ENCODE data around the gene ATE1. TPM values are rescaled to one million over a fixed set of nuclear protein-coding genes. Genes with fewer than 3 reads are reported as not detected.
"Not testable (repeated sequence)": the region's sequence is repeated elsewhere in the genome, so short reads cannot be mapped to it uniquely, and the experiment has no call there.

The ATE1 gene
- total and polyA plus RNA-seq, 2 donors (not counting 1 experiment from before 2014, with no cell fraction given): 8.2 to 32.0 TPM

DNA sequence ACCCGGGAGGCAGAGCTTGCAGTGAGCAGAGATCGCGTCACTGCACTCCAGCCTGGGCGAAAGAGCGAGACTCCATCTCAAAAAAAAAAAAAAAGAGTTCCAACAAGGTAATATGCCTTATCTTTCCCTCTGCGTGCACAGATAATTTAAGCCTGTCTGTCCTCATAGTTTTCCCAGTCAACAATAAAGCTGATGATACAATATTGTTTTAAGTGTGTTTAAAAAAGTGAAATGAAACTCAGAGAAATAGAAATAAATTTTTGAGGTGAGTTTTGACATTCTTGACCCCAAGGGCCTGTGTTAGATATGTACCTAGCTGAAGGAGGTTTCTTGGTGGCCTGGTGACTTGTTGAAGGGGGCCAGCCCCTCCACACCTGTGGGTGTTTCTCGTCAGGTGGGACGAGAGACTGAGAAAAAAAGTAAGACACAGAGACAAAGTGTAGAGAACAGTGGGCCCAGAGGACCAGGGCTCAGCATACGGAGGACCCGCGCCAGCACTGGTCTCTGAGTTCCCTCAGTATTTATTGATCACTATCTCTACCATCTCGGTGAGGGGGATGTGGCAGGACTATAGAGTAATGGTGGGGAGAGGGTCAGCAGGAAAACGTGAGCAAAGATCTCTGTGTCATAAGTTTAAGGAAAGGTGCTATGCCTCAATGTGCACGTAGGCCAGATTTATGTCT is 1.9 kb upstream of the ATE1 start:
- H3K9ac ChIP-seq (ENCODE audit: low read length); ATAC-seq (ENCODE audit: low read depth); H4K20me1 ChIP-seq (ENCODE audit: control insufficient read depth, insufficient read depth, low read length, poor library complexity, severe bottlenecking); H3K4me2 ChIP-seq (replicated peaks; ENCODE audit: low read depth, low read length, poor library complexity, severe bottlenecking); H3K36me3 ChIP-seq (replicated peaks in 1 of 2; ENCODE audit: control extremely low read depth in 1 of 2, control insufficient read depth in 1 of 2, extremely low read depth in 1 of 2, insufficient read depth in 2 of 2, low read length in 1 of 2); H3K9me3 Mint-ChIP-seq (ENCODE audit: insufficient read depth); DNase-seq; H2AFZ ChIP-seq (ENCODE audit: insufficient read depth, low read depth, low read length, poor library complexity, severe bottlenecking); H3K27me3 ChIP-seq (replicated peaks in 1 of 4; ENCODE audit: control extremely low read depth in 1 of 4, control insufficient read depth in 3 of 4, insufficient read depth in 4 of 4, low read length in 3 of 4); CTCF ChIA-PET; H3K27ac ChIP-seq (ENCODE audit: low read length in 2 of 2); H3K9me3 ChIP-seq (ENCODE audit: control extremely low read depth in 1 of 3, control insufficient read depth in 2 of 3, insufficient read depth in 1 of 3, low read length in 2 of 3); H3K4me3 ChIP-seq (ENCODE audit: control extremely low read depth in 1 of 5, extremely low read depth in 1 of 5, insufficient read depth in 1 of 5, low read depth in 2 of 5, low read length in 4 of 5); H3K27me3 Mint-ChIP-seq: not testable (repeated sequence)
- Histone ChIP-seq H3K4me1 (ENCODE audit: control insufficient read depth in 2 of 2, insufficient read depth in 2 of 2, low read length in 2 of 2) (peaks cover 10 to 16% of the 10 kb centered on the region in 2 donors), H3K79me2 (ENCODE audit: control insufficient read depth, insufficient read depth, low read length) (peaks cover 37% of the 10 kb centered on the region)
- WGBS (ENCODE audit: insufficient coverage): 94% methylated on average over 3 of the region's 14 CpGs
- POLR2A ChIA-PET: interaction anchor here (0.6 kb wide), 1 partner anchor 92 kb away, joined by 5 read pairs; no protein-coding TSS in a partner anchor
- intact Hi-C loops (cut with micrococcal nuclease): loop anchor here (2.0 to 5.0 kb wide), 3 partner anchors 445 to 1223 kb away; partner anchors contain the start of genes ACADSB, BUB3, IKZF5 and PLEKHA1
- H3K27ac Mint-ChIP-seq: peak overlapping the region; percentile 22
- H3K4me3 Mint-ChIP-seq: peak overlapping the region; percentile 57
- H3K4me1 Mint-ChIP-seq: peaks cover 19% of the 10 kb centered on the region

GRCh38 chr10:121928528-121928884 is 675 bp upstream of the ATE1 start:
- Histone ChIP-seq H3K4me2 (replicated peaks; ENCODE audit: low read depth, low read length, poor library complexity, severe bottlenecking) (peak overlapping the region; percentile 90), H2AFZ (ENCODE audit: insufficient read depth, low read depth, low read length, poor library complexity, severe bottlenecking) (peak overlapping the region; percentile 99), H3K27me3 (replicated peaks in 1 of 4; ENCODE audit: control extremely low read depth in 1 of 4, control insufficient read depth in 3 of 4, insufficient read depth in 4 of 4, low read length in 3 of 4) (no peaks in the 10 kb centered on the region), H3K9me3 (ENCODE audit: control extremely low read depth in 1 of 3, control insufficient read depth in 2 of 3, insufficient read depth in 1 of 3, low read length in 2 of 3) (no peaks in the 10 kb centered on the region), H3K9ac (ENCODE audit: low read length) (peak overlapping the region; percentile 99), H3K79me2 (ENCODE audit: control insufficient read depth, insufficient read depth, low read length) (peaks cover 37% of the 10 kb centered on the region), H3K27ac (ENCODE audit: low read length in 2 of 2) (peak overlapping the region; percentile 96 to 97), H3K36me3 (replicated peaks in 1 of 2; ENCODE audit: control extremely low read depth in 1 of 2, control insufficient read depth in 1 of 2, extremely low read depth in 1 of 2, insufficient read depth in 2 of 2, low read length in 1 of 2) (no peaks in the 10 kb centered on the region), H3K4me1 (ENCODE audit: control insufficient read depth in 2 of 2, insufficient read depth in 2 of 2, low read length in 2 of 2) (peaks cover 10 to 16% of the 10 kb centered on the region in 2 donors), H3K4me3 (ENCODE audit: control extremely low read depth in 1 of 5, extremely low read depth in 1 of 5, insufficient read depth in 1 of 5, low read depth in 2 of 5, low read length in 4 of 5) (peak overlapping the region; percentile 64 to 99 (median 82)), H4K20me1 (ENCODE audit: control insufficient read depth, insufficient read depth, low read length, poor library complexity, severe bottlenecking) (no peaks in the 10 kb centered on the region)
- Mint-ChIP-seq H3K4me3 (peak overlapping the region; percentile 96), H3K27ac (peak overlapping the region; percentile 89), H3K4me1 (peaks cover 19% of the 10 kb centered on the region), H3K9me3 (ENCODE audit: insufficient read depth) (no peaks in the 10 kb centered on the region), H3K27me3 (no peaks in the 10 kb centered on the region)
- DNase-seq (no peak), ATAC-seq (ENCODE audit: low read depth) (no peak)
- intact Hi-C loops (cut with micrococcal nuclease): loop anchor here (1.0 to 5.0 kb wide), 5 partner anchors 47 to 1224 kb away; partner anchors contain the start of genes ACADSB, BUB3, IKZF5 and NSMCE4A
- TF ChIP-seq EZH2 (IDR thresholded peaks at IDR 0.05; ENCODE audit: borderline replicate concordance, insufficient read depth, low read depth, low read length, poor library complexity, severe bottlenecking): no peak
- TF ChIP-seq, protein P1, sequence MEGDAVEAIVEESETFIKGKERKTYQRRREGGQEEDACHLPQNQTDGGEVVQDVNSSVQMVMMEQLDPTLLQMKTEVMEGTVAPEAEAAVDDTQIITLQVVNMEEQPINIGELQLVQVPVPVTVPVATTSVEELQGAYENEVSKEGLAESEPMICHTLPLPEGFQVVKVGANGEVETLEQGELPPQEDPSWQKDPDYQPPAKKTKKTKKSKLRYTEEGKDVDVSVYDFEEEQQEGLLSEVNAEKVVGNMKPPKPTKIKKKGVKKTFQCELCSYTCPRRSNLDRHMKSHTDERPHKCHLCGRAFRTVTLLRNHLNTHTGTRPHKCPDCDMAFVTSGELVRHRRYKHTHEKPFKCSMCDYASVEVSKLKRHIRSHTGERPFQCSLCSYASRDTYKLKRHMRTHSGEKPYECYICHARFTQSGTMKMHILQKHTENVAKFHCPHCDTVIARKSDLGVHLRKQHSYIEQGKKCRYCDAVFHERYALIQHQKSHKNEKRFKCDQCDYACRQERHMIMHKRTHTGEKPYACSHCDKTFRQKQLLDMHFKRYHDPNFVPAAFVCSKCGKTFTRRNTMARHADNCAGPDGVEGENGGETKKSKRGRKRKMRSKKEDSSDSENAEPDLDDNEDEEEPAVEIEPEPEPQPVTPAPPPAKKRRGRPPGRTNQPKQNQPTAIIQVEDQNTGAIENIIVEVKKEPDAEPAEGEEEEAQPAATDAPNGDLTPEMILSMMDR (IDR thresholded peaks at IDR 0.05): no peak
- ChIA-PET POLR2A (interaction anchor here (1.2 to 2.0 kb wide), 2 partner anchors 47 to 1080 kb away, joined by 3 to 7 read pairs; partner anchors contain the start of gene NSMCE4A), CTCF (interaction anchor here (0.6 kb wide), 1 partner anchor 46 kb away, joined by 3 read pairs; no protein-coding TSS in a partner anchor)
- WGBS (ENCODE audit: insufficient coverage): 6% methylated on average over 20 of the region's 20 CpGs

Data from B cell (primary cell).